ENCODE measurements around the gene GNE. TPM values are rescaled to one million over a fixed set of nuclear protein-coding genes. Genes with fewer than 3 reads are reported as not detected.
"Not testable (repeated sequence)": the region's sequence is repeated elsewhere in the genome, so short reads cannot be mapped to it uniquely, and the experiment has no call there.

GNE gene
- total and polyA plus RNA-seq, 11 donors = 3.7 to 22.0 (median 11.8) TPM

GRCh38 chr9:36248061-36248460, 10.2 kb downstream of the GNE start:
- peak in 2 of 4 donors; percentile 22 to 32 for ATAC-seq
- intact Hi-C loops (cut with DNase I) = loop anchor here in 3 of 10 donors (2.0 to 5.0 kb wide), 2 partner anchors 79 to 81 kb away; no protein-coding TSS in a partner anchor
- Histone ChIP-seq H3K36me3 (peaks cover 0 to 61% (median 45%) of the 10 kb centered on the region in 9 donors), H3K4me1 (peaks cover 0 to 22% (median 3%) of the 10 kb centered on the region in 12 donors)
- DNase-seq, H3K27ac ChIP-seq, H3K9me3 ChIP-seq, H3K4me3 ChIP-seq, H3K27me3 ChIP-seq: not testable (repeated sequence)
- WGBS, 4 donors = 66 to 81% (median 71%) methylated on average over 8 of the region's 8 CpGs
- TF ChIP-seq CTCF (IDR thresholded peaks at IDR 0.05) = peak in 11 of 12 donors; percentile 10 to 42 (median 26)

GRCh38 chr9:36247356-36247755, 10.9 kb downstream of the GNE start:
- WGBS, 4 donors = 83 to 94% (median 92%) methylated on average over 3 of the region's 3 CpGs
- TF ChIP-seq POLR2A (IDR thresholded peaks at IDR 0.05) = no peak
- no peak for TF ChIP-seq CTCF (IDR thresholded peaks at IDR 0.05)
- Histone ChIP-seq H3K9me3 (no peaks in the 10 kb centered on the region), H3K27me3 (no peaks in the 10 kb centered on the region), H3K27ac (no peak overlapping the region), H3K4me3 (no peak overlapping the region), H3K36me3 (peaks cover 0 to 66% (median 49%) of the 10 kb centered on the region in 9 donors), H3K4me1 (peaks cover 0 to 18% (median 3%) of the 10 kb centered on the region in 12 donors)
- intact Hi-C loops (cut with DNase I) = loop anchor here in 3 of 10 donors (2.0 to 5.0 kb wide), 2 partner anchors 80 to 81 kb away; no protein-coding TSS in a partner anchor
- ATAC-seq (no peak), DNase-seq (no peak)

GRCh38 chr9:36245906-36246305, 12.3 kb downstream of the GNE start:
- H3K36me3 ChIP-seq = peaks cover 0 to 81% (median 64%) of the 10 kb centered on the region in 9 donors
- intact Hi-C loops (cut with DNase I) = loop anchor here in 3 of 10 donors (2.0 to 5.0 kb wide), 2 partner anchors 81 to 83 kb away; no protein-coding TSS in a partner anchor

GRCh38 chr9:36239675-36240074, 18.6 kb downstream of the GNE start:
- peaks cover 0 to 86% (median 62%) of the 10 kb centered on the region in 9 donors for H3K36me3 ChIP-seq

More at GRCh38 chr9:36245906-36246305, 12.3 kb downstream of the GNE start:
- TF ChIP-seq CTCF (IDR thresholded peaks at IDR 0.05) = no peak
- TF ChIP-seq POLR2A (IDR thresholded peaks at IDR 0.05) = no peak
- Histone ChIP-seq H3K4me1 (peaks cover 0 to 18% (median 0%) of the 10 kb centered on the region in 12 donors), H3K27ac (no peak overlapping the region), H3K9me3 (no peaks in the 10 kb centered on the region), H3K4me3 (no peak overlapping the region), H3K27me3 (no peaks in the 10 kb centered on the region)
- ATAC-seq (no peak), DNase-seq (no peak)
- WGBS, 4 donors = 83 to 88% (median 86%) methylated on average over 6 of the region's 6 CpGs

GRCh38 chr9:36239205-36239604, 19.0 kb downstream of the GNE start:
- intact Hi-C loops (cut with DNase I); H3K4me3 ChIP-seq; DNase-seq; H3K27ac ChIP-seq; H3K9me3 ChIP-seq; ATAC-seq; H3K27me3 ChIP-seq; H3K4me1 ChIP-seq: not testable (repeated sequence)
- H3K36me3 ChIP-seq = peaks cover 0 to 86% (median 62%) of the 10 kb centered on the region in 9 donors
- WGBS, 4 donors = 97 to 99% (median 98%) methylated on average over 7 of the region's 7 CpGs

More at GRCh38 chr9:36239675-36240074, 18.6 kb downstream of the GNE start:
- H3K27me3 ChIP-seq; intact Hi-C loops (cut with DNase I); H3K27ac ChIP-seq; DNase-seq; H3K9me3 ChIP-seq; H3K4me3 ChIP-seq; H3K4me1 ChIP-seq; ATAC-seq: not testable (repeated sequence)
- WGBS, 4 donors = 98 to 99% (median 98%) methylated on average over 3 of the region's 3 CpGs
